IMR-90 (cell line): ENCODE data around the gene FAM174B. TPM values are rescaled to one million over a fixed set of nuclear protein-coding genes. Genes with fewer than 3 reads are reported as not detected.

Experiments
- ATAC-seq: fragments of 200-7000 bp; cut with Tn5 transposase; 2 replicates; pipeline ENCODE4 v1.9.1; 2020; ENCODE audit warnings: low read depth, mild to moderate bottlenecking, moderate library complexity
- BruUV-seq: library from RNA; stranded (reverse); fragments of 400-500 nt; replicated peaks from 2 replicates; lab custom pipeline; 2021; lab: Mats Ljungman, UMichigan
- CTCF ChIA-PET: fragments of 300-600 bp; formaldehyde crosslinking; extraction: SDS; loops from one replicate; lab custom pipeline; 2021; ENCODE audit warnings: antibody characterized with exemption; lab: Yijun Ruan, JAX
- POLR2A ChIA-PET: fragments of 300-600 bp; sonication (Branson Sonifier 250); formaldehyde crosslinking; loops from one replicate; lab custom pipeline; 2022; ENCODE audit warnings: antibody characterized with exemption; ENCODE audit not compliant: unreplicated experiment; lab: Charles Lee
- DNase-seq: peaks from one replicate; pipeline ENCODE4 v3.0.0; 2013
- H2AFZ ChIP-seq: replicated peaks from 2 replicates; pipeline ENCODE3; 2013; ENCODE audit warnings: low read length, mild to moderate bottlenecking; ENCODE audit not compliant: poor library complexity
- H2AK5ac ChIP-seq: 2 replicates; pipeline ENCODE4 v1.6.1; 2013; ENCODE audit warnings: low read depth, low read length, inconsistent platforms
- H2AK9ac ChIP-seq: replicated peaks from 2 replicates; pipeline ENCODE3; 2013; ENCODE audit warnings: mild to moderate bottlenecking, low read depth, low read length, moderate library complexity; ENCODE audit not compliant: poor library complexity
- H2BK120ac ChIP-seq: 2 replicates; pipeline ENCODE4 v1.6.1; 2013; ENCODE audit warnings: low read depth, low read length, inconsistent platforms
- H2BK15ac ChIP-seq: 3 replicates; pipeline ENCODE4 v1.6.1; 2013; ENCODE audit warnings: low read depth, low read length, inconsistent platforms
- H2BK20ac ChIP-seq: 2 replicates; pipeline ENCODE4 v1.6.1; 2013; ENCODE audit warnings: low read depth, mild to moderate bottlenecking, inconsistent platforms, low read length, moderate library complexity
- H2BK5ac ChIP-seq: 2 replicates; pipeline ENCODE4 v1.6.1; 2013; ENCODE audit warnings: mild to moderate bottlenecking, low read depth, low read length, inconsistent platforms; ENCODE audit not compliant: poor library complexity, severe bottlenecking
- H3K14ac ChIP-seq: replicated peaks from 2 replicates; pipeline ENCODE4 v1.6.1; 2013; ENCODE audit warnings: low read depth, low read length, inconsistent platforms
- H3K18ac ChIP-seq: 2 replicates; pipeline ENCODE4 v1.6.1; 2013; ENCODE audit warnings: low read depth, low read length, control low read depth
- H3K23ac ChIP-seq: 2 replicates; pipeline ENCODE4 v1.6.1; 2013; ENCODE audit warnings: low read depth, low read length, inconsistent platforms
- H3K27ac ChIP-seq: 2 replicates; pipeline ENCODE4 v1.5.1; 2013; ENCODE audit warnings: mild to moderate bottlenecking, control low read depth, low read length; ENCODE audit not compliant: insufficient read depth
- H3K27me3 ChIP-seq: 2 replicates; pipeline ENCODE4 v1.6.1; 2013; ENCODE audit warnings: low read length; ENCODE audit not compliant: control insufficient read depth, insufficient read depth
- H3K36me3 ChIP-seq: 2 replicates; pipeline ENCODE4 v1.6.1; 2013; ENCODE audit warnings: low read length, mixed read lengths; ENCODE audit not compliant: control insufficient read depth, insufficient read depth
- H3K4ac ChIP-seq: 2 replicates; pipeline ENCODE4 v1.6.1; 2013; ENCODE audit warnings: low read depth, low read length, inconsistent platforms
- H3K4me1 ChIP-seq: 2 replicates; pipeline ENCODE4 v1.6.1; 2013; ENCODE audit warnings: low read length, mixed read lengths; ENCODE audit not compliant: control insufficient read depth, insufficient read depth
- H3K4me2 ChIP-seq: 2 replicates; pipeline ENCODE4 v1.6.1; 2013; ENCODE audit warnings: low read depth, mild to moderate bottlenecking, control low read depth, low read length, moderate library complexity
- H3K4me3 ChIP-seq: 2 replicates; pipeline ENCODE4 v1.5.1; 2013; ENCODE audit warnings: low read depth, mild to moderate bottlenecking, control low read depth, low read length, moderate library complexity; ENCODE audit not compliant: insufficient read depth
- H3K56ac ChIP-seq: 2 replicates; pipeline ENCODE4 v1.6.1; 2013; ENCODE audit warnings: low read length, inconsistent platforms; ENCODE audit not compliant: insufficient read depth; ENCODE audit errors: extremely low read depth
- H3K79me1 ChIP-seq, 2 experiments: 2 replicates each; pipeline ENCODE4 v1.6.1; 2013; ENCODE audit warnings: low read length in 2 of 2, inconsistent platforms in 1 of 2, low read depth in 1 of 2
- H3K9ac ChIP-seq: 2 replicates; pipeline ENCODE4 v1.6.1; 2013; ENCODE audit warnings: low read depth, low read length, control low read depth
- H3K9me1 ChIP-seq: 2 replicates; pipeline ENCODE4 v1.6.1; 2013; ENCODE audit warnings: low read length, inconsistent platforms; ENCODE audit not compliant: insufficient read depth
- H3K9me3 ChIP-seq: 2 replicates; pipeline ENCODE4 v1.6.1; 2013; ENCODE audit warnings: low read length; ENCODE audit not compliant: control insufficient read depth, insufficient read depth
- H4K20me1 ChIP-seq: 2 replicates; pipeline ENCODE4 v1.6.1; 2013; ENCODE audit warnings: low read length, inconsistent platforms; ENCODE audit not compliant: insufficient read depth
- H4K5ac ChIP-seq: 2 replicates; pipeline ENCODE4 v1.6.1; 2013; ENCODE audit warnings: mild to moderate bottlenecking, low read depth, low read length, control low read depth
- H4K8ac ChIP-seq, 2 experiments: 2 replicates each; pipeline ENCODE4 v1.6.1; 2013; ENCODE audit warnings: low read depth in 2 of 2, low read length in 2 of 2, control low read depth in 1 of 2, inconsistent platforms in 1 of 2
- H4K91ac ChIP-seq: 2 replicates; pipeline ENCODE4 v1.6.1; 2013; ENCODE audit warnings: low read depth, low read length, inconsistent platforms; ENCODE audit not compliant: insufficient read depth
- BHLHE40 ChIP-seq: fragments of 150-350 bp; IDR thresholded peaks from 2 replicates; pipeline ENCODE4 v1.6.1; 2016; ENCODE audit warnings: mild to moderate bottlenecking, low read depth, low read length
- CEBPB ChIP-seq: IDR thresholded peaks from 2 replicates; pipeline ENCODE4 v1.6.1; 2012; ENCODE audit warnings: low read depth, low read length, improper control_type of control experiment
- CHD1 ChIP-seq: IDR thresholded peaks from 2 replicates; pipeline ENCODE4 v1.6.1; 2012; ENCODE audit warnings: low read depth, low read length, improper control_type of control experiment
- FOS ChIP-seq: fragments of 150-350 bp; IDR thresholded peaks from 2 replicates; pipeline ENCODE4 v1.6.1; 2016; ENCODE audit warnings: low read depth, low read length
- MAFK ChIP-seq: IDR thresholded peaks from 2 replicates; pipeline ENCODE4 v1.6.1; 2012; ENCODE audit warnings: low read depth, low read length, improper control_type of control experiment
- MAZ ChIP-seq: IDR thresholded peaks from 2 replicates; pipeline ENCODE4 v1.6.1; 2012; ENCODE audit warnings: low read depth, mild to moderate bottlenecking, low read length, improper control_type of control experiment, moderate library complexity, borderline replicate concordance
- MXI1 ChIP-seq: IDR thresholded peaks from 2 replicates; pipeline ENCODE4 v1.6.1; 2012; ENCODE audit warnings: low read depth, mild to moderate bottlenecking, low read length, moderate library complexity, borderline replicate concordance
- NFE2L2 ChIP-seq: fragments of 150-350 bp; IDR thresholded peaks from 2 replicates; pipeline ENCODE4 v1.6.1; 2016; ENCODE audit warnings: low read depth, mild to moderate bottlenecking, low read length
- POLR2A ChIP-seq: IDR thresholded peaks from 2 replicates; pipeline ENCODE4 v1.6.1; 2012; ENCODE audit warnings: mild to moderate bottlenecking, low read depth, low read length
- RCOR1 ChIP-seq: IDR thresholded peaks from 2 replicates; pipeline ENCODE4 v1.6.1; 2012; ENCODE audit warnings: mild to moderate bottlenecking, low read length, improper control_type of control experiment; ENCODE audit not compliant: insufficient replicate concordance
- RFX5 ChIP-seq: IDR thresholded peaks from 2 replicates; pipeline ENCODE4 v1.8.0; 2012; ENCODE audit warnings: low read depth, mild to moderate bottlenecking, low read length, moderate library complexity
- SMC3 ChIP-seq: fragments of 150-350 bp; IDR thresholded peaks from 2 replicates; pipeline ENCODE4 v1.6.1; 2016; ENCODE audit warnings: low read depth, mild to moderate bottlenecking, antibody characterized with exemption, low read length, moderate library complexity
- WGBS, 2 experiments: methylation state at CpG; one replicate each; pipeline versions ENCODE4 v1.1.5 to v1.1.7; 2013; ENCODE audit warnings: missing lambda C conversion rate in 2 of 2; ENCODE audit not compliant: insufficient read length in 1 of 2; ENCODE audit errors: extremely low coverage in 2 of 2; 5-methylcytosine and 5-hydroxymethylcytosine counted together
- dilution Hi-C: fragments of 300-500 bp; cut with HindIII; formaldehyde crosslinking; loops from one replicate; pipeline ENCODE4 v1.14.3; 2018; ENCODE audit warnings: low sequenced_read_pairs; ENCODE audit not compliant: unreplicated experiment
- in situ Hi-C: fragments of 300-500 bp; cut with MboI; formaldehyde crosslinking; loops from 3 replicates; pipeline ENCODE4 v1.14.3; 2019; ENCODE audit warnings: low sequenced_read_pairs, inconsistent platforms, mixed read lengths
- intact Hi-C: fragments of 100-400 bp; cut with micrococcal nuclease; formaldehyde crosslinking; loops from 2 replicates; pipeline ENCODE4 v1.10.0; 2022
- polyA plus RNA-seq, 3 experiments: library from polyadenylated mRNA; depleted of rRNA; stranded (reverse); fragments of >200 nt; gene quantifications; 2 replicates each; pipeline ENCODE4 v1.2.3, GENCODE V29; 2012; ENCODE audit warnings: low replicate concordance in 1 of 3
- total RNA-seq: library from RNA; depleted of rRNA; stranded (reverse); fragments of >200 nt; gene quantifications from 2 replicates; pipeline ENCODE4 v1.2.3, GENCODE V29; 2012
- TF ChIP-seq, protein P1 (sequence below): fragments of 150-350 bp; IDR thresholded peaks from 2 replicates; pipeline ENCODE4 v1.6.1; 2017; ENCODE audit warnings: mild to moderate bottlenecking, antibody characterized with exemption, low read length, low read depth
- TF ChIP-seq, protein P2 (sequence below): fragments of 150-350 bp; IDR thresholded peaks from 2 replicates; pipeline ENCODE4 v1.6.1; 2016; ENCODE audit warnings: low read depth, mild to moderate bottlenecking, low read length, moderate library complexity, borderline replicate concordance

FAM174B gene
- total and polyA plus RNA-seq, 2 of the 4 experiments (the other 2 are of a cell fraction), result 0.18 to 0.56 TPM

DNA sequence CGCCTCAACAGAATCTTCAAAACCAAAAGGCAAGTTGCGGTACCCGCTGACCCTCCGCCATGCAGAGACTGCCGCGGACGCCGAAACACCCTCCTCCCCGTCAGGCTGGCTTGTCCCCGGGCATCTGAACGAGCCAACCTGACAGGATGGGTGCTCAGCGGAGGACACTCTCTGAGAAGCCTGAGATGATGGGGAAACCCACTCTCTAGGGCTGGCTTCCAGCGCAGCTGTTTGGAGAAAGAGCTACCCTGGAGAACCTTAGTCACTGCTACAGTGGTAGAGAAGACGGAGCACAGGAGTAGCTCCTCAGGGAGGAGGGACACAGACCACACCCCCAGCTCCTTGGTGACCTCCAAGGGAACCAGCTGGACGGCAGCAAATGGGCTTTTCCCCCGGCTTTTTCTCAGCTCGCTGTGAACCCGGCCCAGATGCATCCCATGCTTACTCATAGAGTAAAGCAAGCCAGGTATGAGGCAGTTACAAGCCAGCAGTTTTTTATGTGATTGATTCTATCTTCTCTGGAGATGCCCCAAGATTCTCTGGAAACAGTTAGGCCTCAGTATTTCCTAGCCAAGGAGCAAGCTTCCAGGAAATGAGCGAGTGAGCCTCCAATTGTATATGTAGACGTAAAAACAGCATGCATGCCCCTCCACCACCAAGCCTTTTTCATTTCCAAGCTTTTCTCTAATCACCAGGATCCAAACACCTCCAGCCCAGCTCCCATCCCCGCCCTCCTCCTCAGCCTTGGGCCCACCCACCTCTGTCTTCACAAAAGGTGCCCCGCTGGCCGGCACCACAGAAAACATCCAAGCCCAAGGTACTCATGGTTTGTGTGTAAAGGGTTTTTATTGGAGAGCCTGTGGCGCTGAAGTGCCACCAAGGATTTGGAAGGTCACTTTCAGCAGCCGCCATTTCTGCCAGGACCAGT, 38.7 kb downstream of the FAM174B start:
- no peak overlapping the region; the same call in 1 of the 2 replicates for H3K4me2 ChIP-seq
- H3K14ac ChIP-seq, result no peak overlapping the region
- no peaks in the 10 kb centered on the region for H3K9me1 ChIP-seq
- no peaks in the 10 kb centered on the region for H3K36me3 ChIP-seq
- no peaks in the 10 kb centered on the region for H3K9me3 ChIP-seq
- H2AFZ ChIP-seq, result no peak overlapping the region
- no peaks in the 10 kb centered on the region for H3K27me3 ChIP-seq
- H2BK5ac ChIP-seq, result no peak overlapping the region
- no peak overlapping the region for H3K27ac ChIP-seq
- no peak overlapping the region for H4K91ac ChIP-seq
- H2BK15ac ChIP-seq, result no peak overlapping the region
- no peak overlapping the region for H2BK120ac ChIP-seq
- H3K9ac ChIP-seq, result no peak overlapping the region
- no peak overlapping the region for H2BK20ac ChIP-seq
- H3K79me1 ChIP-seq, result no peaks in the 10 kb centered on the region
- H3K23ac ChIP-seq, result no peak overlapping the region
- H3K4me3 ChIP-seq, result no peak overlapping the region
- intact Hi-C loops (loop anchor here (10.0 kb wide), 1 partner anchor 98 kb away; no protein-coding TSS in a partner anchor), dilution Hi-C loops (no loop called here), in situ Hi-C loops (no loop called here)
- no TSS peak for BruUV-seq
- DNase-seq (no peak), ATAC-seq (no peak)
- no peak overlapping the region for H4K8ac ChIP-seq
- no peak overlapping the region for H2AK9ac ChIP-seq
- no peaks in the 10 kb centered on the region for H4K20me1 ChIP-seq
- peaks cover 5% of the 10 kb centered on the region; the same call in 1 of the 2 replicates for H3K4me1 ChIP-seq
- WGBS, 2 experiments, result 76% methylated on average over 4 of the region's 25 CpGs; no CpG with 5 or more reads in 1 of the 2 experiments
- no peak overlapping the region for H4K5ac ChIP-seq
- ChIA-PET CTCF (no interaction called here), POLR2A (no interaction called here)
- no peak overlapping the region for H3K18ac ChIP-seq
- no peak overlapping the region for H2AK5ac ChIP-seq
- no peak overlapping the region for H3K4ac ChIP-seq
- no peak overlapping the region for H3K56ac ChIP-seq
- no peak for TF ChIP-seq MXI1
- TF ChIP-seq, protein P1, sequence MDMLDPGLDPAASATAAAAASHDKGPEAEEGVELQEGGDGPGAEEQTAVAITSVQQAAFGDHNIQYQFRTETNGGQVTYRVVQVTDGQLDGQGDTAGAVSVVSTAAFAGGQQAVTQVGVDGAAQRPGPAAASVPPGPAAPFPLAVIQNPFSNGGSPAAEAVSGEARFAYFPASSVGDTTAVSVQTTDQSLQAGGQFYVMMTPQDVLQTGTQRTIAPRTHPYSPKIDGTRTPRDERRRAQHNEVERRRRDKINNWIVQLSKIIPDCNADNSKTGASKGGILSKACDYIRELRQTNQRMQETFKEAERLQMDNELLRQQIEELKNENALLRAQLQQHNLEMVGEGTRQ, result no peak
- TF ChIP-seq CEBPB, result no peak
- no peak for TF ChIP-seq SMC3
- TF ChIP-seq MAZ, result no peak
- no peak for TF ChIP-seq RCOR1
- no peak for TF ChIP-seq POLR2A
- no peak for TF ChIP-seq FOS
- no peak for TF ChIP-seq RFX5
- TF ChIP-seq, protein P2, sequence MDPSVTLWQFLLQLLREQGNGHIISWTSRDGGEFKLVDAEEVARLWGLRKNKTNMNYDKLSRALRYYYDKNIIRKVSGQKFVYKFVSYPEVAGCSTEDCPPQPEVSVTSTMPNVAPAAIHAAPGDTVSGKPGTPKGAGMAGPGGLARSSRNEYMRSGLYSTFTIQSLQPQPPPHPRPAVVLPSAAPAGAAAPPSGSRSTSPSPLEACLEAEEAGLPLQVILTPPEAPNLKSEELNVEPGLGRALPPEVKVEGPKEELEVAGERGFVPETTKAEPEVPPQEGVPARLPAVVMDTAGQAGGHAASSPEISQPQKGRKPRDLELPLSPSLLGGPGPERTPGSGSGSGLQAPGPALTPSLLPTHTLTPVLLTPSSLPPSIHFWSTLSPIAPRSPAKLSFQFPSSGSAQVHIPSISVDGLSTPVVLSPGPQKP, result no peak
- TF ChIP-seq CHD1, result no peak
- no peak for TF ChIP-seq BHLHE40
- no peak for TF ChIP-seq MAFK
- TF ChIP-seq NFE2L2, result no peak
